ENCODE measurements around the gene CALHM4. TPM values are rescaled to one million over a fixed set of nuclear protein-coding genes. Genes with fewer than 3 reads are reported as not detected.
A peak's percentile ranks its signal among the peaks of the same experiment; 100 is the strongest.

The CALHM4 gene
- total RNA-seq, 4 donors from 2014 or later = not detected

DNA sequence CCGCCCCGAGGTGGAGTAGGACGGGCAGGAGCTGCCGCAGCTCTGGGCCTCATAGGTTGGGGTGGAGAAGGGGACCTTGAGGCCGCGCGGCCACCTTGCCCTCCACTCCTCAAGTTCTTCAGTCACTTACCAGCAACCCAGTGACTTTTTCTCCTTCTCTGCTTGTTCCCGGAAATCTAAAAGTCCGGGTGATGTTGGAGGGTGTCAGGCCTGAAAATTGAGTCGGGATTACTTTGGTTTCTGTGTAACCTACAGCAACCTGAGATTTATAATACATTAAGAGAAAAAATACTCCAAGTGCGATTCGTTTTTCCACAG is 18.1 kb downstream of the CALHM4 start:
- intact Hi-C loops (cut with DNase I) = no loop called here
- no peaks in the 10 kb centered on the region for H3K36me3 ChIP-seq
- peak overlapping the region; percentile 76 to 88 (median 83) for H3K27ac ChIP-seq
- no peak for TF ChIP-seq POLR2A (IDR thresholded peaks at IDR 0.05)
- TF ChIP-seq, protein P1, sequence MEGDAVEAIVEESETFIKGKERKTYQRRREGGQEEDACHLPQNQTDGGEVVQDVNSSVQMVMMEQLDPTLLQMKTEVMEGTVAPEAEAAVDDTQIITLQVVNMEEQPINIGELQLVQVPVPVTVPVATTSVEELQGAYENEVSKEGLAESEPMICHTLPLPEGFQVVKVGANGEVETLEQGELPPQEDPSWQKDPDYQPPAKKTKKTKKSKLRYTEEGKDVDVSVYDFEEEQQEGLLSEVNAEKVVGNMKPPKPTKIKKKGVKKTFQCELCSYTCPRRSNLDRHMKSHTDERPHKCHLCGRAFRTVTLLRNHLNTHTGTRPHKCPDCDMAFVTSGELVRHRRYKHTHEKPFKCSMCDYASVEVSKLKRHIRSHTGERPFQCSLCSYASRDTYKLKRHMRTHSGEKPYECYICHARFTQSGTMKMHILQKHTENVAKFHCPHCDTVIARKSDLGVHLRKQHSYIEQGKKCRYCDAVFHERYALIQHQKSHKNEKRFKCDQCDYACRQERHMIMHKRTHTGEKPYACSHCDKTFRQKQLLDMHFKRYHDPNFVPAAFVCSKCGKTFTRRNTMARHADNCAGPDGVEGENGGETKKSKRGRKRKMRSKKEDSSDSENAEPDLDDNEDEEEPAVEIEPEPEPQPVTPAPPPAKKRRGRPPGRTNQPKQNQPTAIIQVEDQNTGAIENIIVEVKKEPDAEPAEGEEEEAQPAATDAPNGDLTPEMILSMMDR (IDR thresholded peaks at IDR 0.05) = no peak
- WGBS, 2 donors = 0% methylated on average over 12 of the region's 12 CpGs
- H3K4me1 ChIP-seq = peaks cover 18 to 19% of the 10 kb centered on the region in 2 donors
- no peaks in the 10 kb centered on the region for H3K9me3 ChIP-seq
- no peaks in the 10 kb centered on the region for H3K27me3 ChIP-seq
- DNase-seq = no peak
- peak overlapping the region; percentile 29 to 77 (median 71) for H3K4me3 ChIP-seq (replicated peaks in 1 of 3)

DNA sequence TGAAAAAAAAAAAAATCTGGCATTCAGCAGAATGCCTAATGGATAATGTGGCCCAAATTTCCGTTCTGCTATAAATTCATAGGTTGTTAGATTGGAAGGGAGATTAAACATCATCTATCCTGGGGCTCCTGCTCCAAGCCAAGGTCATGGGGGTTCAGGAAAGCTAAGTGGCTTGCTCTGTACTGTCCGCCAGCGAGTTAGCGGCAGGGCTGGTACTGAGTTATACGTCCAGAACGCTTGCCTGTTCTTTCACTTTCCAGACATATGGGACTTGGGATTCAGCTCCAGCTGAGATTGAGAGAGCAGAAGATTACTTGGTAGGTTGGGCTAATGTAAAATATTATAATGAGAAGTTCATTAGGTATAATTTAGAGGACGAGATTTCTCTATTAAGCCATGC is 18.6 kb downstream of the CALHM4 start:
- DNase-seq = peak; percentile 21 to 26
- Histone ChIP-seq H3K9me3 (no peaks in the 10 kb centered on the region), H3K36me3 (no peaks in the 10 kb centered on the region), H3K27me3 (no peaks in the 10 kb centered on the region), H3K4me3 (replicated peaks in 1 of 3) (peak overlapping the region; percentile 29 to 77 (median 71)), H3K27ac (peak overlapping the region; percentile 76 to 88 (median 83)), H3K4me1 (peaks cover 18 to 19% of the 10 kb centered on the region in 2 donors)
- TF ChIP-seq, protein P1 (IDR thresholded peaks at IDR 0.05) = no peak
- intact Hi-C loops (cut with DNase I) = no loop called here
- 6 to 8% methylated on average over 7 of the region's 7 CpGs for WGBS, 2 donors

DNA sequence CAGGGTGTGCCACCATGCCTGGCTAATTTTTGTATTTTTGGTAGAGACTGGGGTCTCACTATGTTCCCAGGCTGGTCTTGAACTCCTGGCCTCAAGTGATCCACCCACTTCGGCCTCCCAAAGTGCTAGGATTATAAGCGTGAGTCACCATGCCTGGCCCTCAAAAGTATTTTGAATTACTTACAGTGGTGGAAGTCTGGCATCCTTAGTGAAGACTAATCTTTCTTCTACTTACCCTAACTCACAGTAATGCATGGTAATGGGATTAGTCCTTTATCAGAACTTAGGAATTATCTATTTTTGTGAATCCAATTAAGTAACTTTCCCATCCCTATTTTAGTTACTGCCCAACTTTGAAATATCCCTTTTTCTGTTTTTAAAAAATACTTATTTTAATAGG is 21.7 kb downstream of the CALHM4 start:
- DNase-seq = no peak
- TF ChIP-seq, protein P1 (IDR thresholded peaks at IDR 0.05) = no peak
- TF ChIP-seq POLR2A (IDR thresholded peaks at IDR 0.05) = no peak
- Histone ChIP-seq H3K36me3 (no peaks in the 10 kb centered on the region), H3K27ac (no peak overlapping the region), H3K4me1 (peaks cover 15% of the 10 kb centered on the region in 2 donors), H3K9me3 (no peaks in the 10 kb centered on the region), H3K27me3 (no peaks in the 10 kb centered on the region), H3K4me3 (replicated peaks in 1 of 3) (no peak overlapping the region)
- intact Hi-C loops (cut with DNase I) = no loop called here
- 97 to 100% methylated on average over 2 of the region's 2 CpGs for WGBS, 2 donors

DNA sequence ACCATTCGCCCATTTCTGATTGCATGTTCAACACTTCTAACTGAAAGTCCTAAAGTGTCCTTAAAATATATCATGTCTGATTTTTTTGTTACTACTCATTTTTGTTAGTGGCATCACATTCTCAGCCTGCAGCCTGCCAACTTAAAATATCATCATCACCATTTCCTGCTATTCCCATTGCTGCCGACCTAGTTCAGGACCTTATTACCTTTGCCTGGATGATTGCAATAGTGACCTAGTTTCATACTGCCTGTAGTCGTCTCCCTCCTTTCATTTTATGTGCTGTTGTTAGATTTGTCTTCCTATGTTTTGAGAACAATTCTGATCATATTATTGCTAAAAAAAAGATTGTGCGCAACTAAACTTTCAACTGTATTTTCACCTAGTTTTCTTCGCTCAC is 23.9 kb downstream of the CALHM4 start:
- no peaks in the 10 kb centered on the region for H3K36me3 ChIP-seq
- H3K27me3 ChIP-seq = no peaks in the 10 kb centered on the region
- H3K27ac ChIP-seq = no peak overlapping the region
- H3K9me3 ChIP-seq = no peaks in the 10 kb centered on the region
- DNase-seq = no peak
- intact Hi-C loops (cut with DNase I) = no loop called here
- H3K4me3 ChIP-seq (replicated peaks in 1 of 3) = no peak overlapping the region
- no peak for TF ChIP-seq POLR2A (IDR thresholded peaks at IDR 0.05)
- TF ChIP-seq, protein P1 (IDR thresholded peaks at IDR 0.05) = no peak
- peaks cover 8 to 11% of the 10 kb centered on the region in 2 donors for H3K4me1 ChIP-seq
- WGBS, 2 donors = 82 to 89% methylated on average over 5 of the region's 5 CpGs

DNA sequence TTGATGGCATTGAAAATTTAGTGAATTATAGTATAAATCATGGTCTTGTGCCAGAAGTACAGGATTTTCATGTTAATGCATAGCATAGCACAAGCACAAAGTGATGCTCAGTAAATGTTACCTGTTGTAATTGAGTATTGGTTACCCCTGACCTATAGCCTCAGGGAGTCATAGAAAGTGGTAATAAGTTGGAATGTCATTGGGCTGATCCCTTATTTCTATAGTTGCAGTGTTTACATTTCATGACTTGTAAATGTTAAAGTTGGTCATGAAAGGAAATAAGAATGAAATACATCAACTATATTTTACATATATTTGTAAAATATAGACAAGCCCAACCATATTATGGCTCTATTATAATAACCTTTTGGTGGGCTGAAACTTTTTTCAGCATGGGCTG is 24.8 kb downstream of the CALHM4 start:
- Histone ChIP-seq H3K27ac (no peak overlapping the region), H3K9me3 (no peaks in the 10 kb centered on the region), H3K27me3 (no peaks in the 10 kb centered on the region), H3K4me3 (replicated peaks in 1 of 3) (no peak overlapping the region), H3K36me3 (no peaks in the 10 kb centered on the region), H3K4me1 (peaks cover 0 to 3% of the 10 kb centered on the region in 2 donors)
- DNase-seq = no peak
- TF ChIP-seq POLR2A (IDR thresholded peaks at IDR 0.05) = no peak
- TF ChIP-seq, protein P1 (IDR thresholded peaks at IDR 0.05) = no peak
- intact Hi-C loops (cut with DNase I) = no loop called here
